OCI-LY7 (cell line): ENCODE measurements around the gene CAMK4. TPM values are rescaled to one million over a fixed set of nuclear protein-coding genes. Genes with fewer than 3 reads are reported as not detected.

Source experiments
- BruUV-seq: library from RNA; stranded (reverse); fragments of 400-500 nt; replicated peaks from 2 replicates; lab custom pipeline; 2021; lab: Mats Ljungman, UMichigan
- CTCF ChIA-PET: fragments of 300-600 bp; sonication (Branson Sonifier 250); formaldehyde crosslinking; loops from one replicate; lab custom pipeline; 2022; ENCODE audit warnings: antibody characterized with exemption; ENCODE audit not compliant: unreplicated experiment; lab: Charles Lee
- POLR2A ChIA-PET: fragments of 300-600 bp; sonication (Branson Sonifier 250); formaldehyde crosslinking; loops from one replicate; lab custom pipeline; 2022; ENCODE audit warnings: antibody characterized with exemption; lab: Charles Lee
- DNase-seq: peaks from one replicate; pipeline ENCODE4 v3.0.0-alpha.2; 2015; ENCODE audit warnings: low spot score
- H2AFZ ChIP-seq: fragments of 200-600 bp; sonication (generic), shearing (Covaris generic); 2 replicates; pipeline ENCODE4 v1.6.1; 2014; ENCODE audit warnings: mild to moderate bottlenecking, antibody characterized with exemption, low read length, moderate library complexity
- H3K27ac ChIP-seq: fragments of 200-600 bp; sonication (generic); 2 replicates; pipeline ENCODE4 v1.5.1; 2014; ENCODE audit warnings: mixed run types, low read depth, mild to moderate bottlenecking, moderate library complexity, low read length, inconsistent platforms; ENCODE audit not compliant: poor library complexity, severe bottlenecking
- H3K36me3 ChIP-seq: fragments of 200-600 bp; sonication (generic); 2 replicates; pipeline ENCODE4 v1.6.1; 2014; ENCODE audit warnings: mild to moderate bottlenecking, antibody characterized with exemption, low read length, moderate library complexity, mixed read lengths; ENCODE audit not compliant: insufficient read depth
- H3K4me1 ChIP-seq: fragments of 200-600 bp; sonication (generic); 2 replicates; pipeline ENCODE4 v1.5.1; 2014; ENCODE audit warnings: mild to moderate bottlenecking, low read length; ENCODE audit not compliant: insufficient read depth, poor library complexity, severe bottlenecking
- H3K4me2 ChIP-seq: fragments of 200-600 bp; sonication (generic); 2 replicates; pipeline ENCODE4 v1.6.1; 2014; ENCODE audit warnings: mild to moderate bottlenecking, low read length
- H3K4me3 ChIP-seq: fragments of 200-600 bp; sonication (generic); 2 replicates; pipeline ENCODE4 v1.5.1; 2014; ENCODE audit warnings: mild to moderate bottlenecking, low read depth, low read length; ENCODE audit not compliant: poor library complexity, severe bottlenecking
- H3K79me2 ChIP-seq: fragments of 200-600 bp; sonication (generic); 2 replicates; pipeline ENCODE4 v1.6.1; 2016; ENCODE audit warnings: low read depth, mild to moderate bottlenecking, low read length, moderate library complexity, mixed read lengths; ENCODE audit not compliant: insufficient read depth
- H3K9me2 ChIP-seq: fragments of 200-600 bp; sonication (generic); 2 replicates; pipeline ENCODE4 v1.6.1; 2016; ENCODE audit warnings: mild to moderate bottlenecking, low read length, mixed read lengths; ENCODE audit not compliant: insufficient read depth
- H3K9me3 ChIP-seq: fragments of 200-600 bp; sonication (generic); 2 replicates; pipeline ENCODE4 v1.6.1; 2014; ENCODE audit warnings: mild to moderate bottlenecking, mixed run types, low read length, mixed read lengths
- H4K20me1 ChIP-seq: fragments of 200-600 bp; sonication (generic); 2 replicates; pipeline ENCODE4 v1.6.1; 2014; ENCODE audit warnings: mild to moderate bottlenecking, antibody characterized with exemption, low read length, moderate library complexity, mixed read lengths; ENCODE audit not compliant: insufficient read depth
- CTCF ChIP-seq: fragments of 200-600 bp; sonication (generic); conservative IDR thresholded peaks from 2 replicates; pipeline ENCODE4 v1.5.1; 2014; ENCODE audit warnings: mild to moderate bottlenecking, antibody characterized with exemption, low read length, moderate library complexity, mixed read lengths
- EZH2phosphoT487 ChIP-seq: fragments of 200-600 bp; sonication (generic); IDR thresholded peaks from 2 replicates; pipeline ENCODE4 v1.6.1; 2018; ENCODE audit warnings: low read depth, borderline replicate concordance, mild to moderate bottlenecking, mixed run types, antibody characterized with exemption, low read length, moderate library complexity, mixed read lengths
- intact Hi-C: fragments of 100-400 bp; cut with micrococcal nuclease; formaldehyde crosslinking; loops from one replicate; pipeline ENCODE4 v1.10.0; 2022; ENCODE audit not compliant: unreplicated experiment
- total RNA-seq, 2 experiments: library from RNA; depleted of rRNA in 1 of 2; stranded (reverse); fragments of >200 nt in 1 of 2; shearing (Covaris generic) in 1 of 2; gene quantifications; 2 replicates each; pipeline ENCODE4 v1.2.3, GENCODE V29; 2014 to 2022

CAMK4 gene
- total RNA-seq, 2 experiments from 2014 or later = 25.4 to 40.2 TPM

- H4K20me1 ChIP-seq = no peaks in the 10 kb centered on the region
- no peak overlapping the region for H2AFZ ChIP-seq
- intact Hi-C loops = no loop called here
- ChIA-PET CTCF (no interaction called here), POLR2A (interaction anchor here (0.6 kb wide), 1 partner anchor 13 kb away, joined by 3 read pairs; no protein-coding TSS in a partner anchor)
- no peak for TF ChIP-seq CTCF
- TF ChIP-seq EZH2phosphoT487 = no peak
- H3K9me3 ChIP-seq = no peaks in the 10 kb centered on the region
- H3K4me2 ChIP-seq = no peak overlapping the region
- no peaks in the 10 kb centered on the region for H3K4me1 ChIP-seq
- no peak overlapping the region for H3K27ac ChIP-seq
- no peaks in the 10 kb centered on the region; the same call in 1 of the 2 replicates for H3K79me2 ChIP-seq
- DNase-seq = no peak
- no peaks in the 10 kb centered on the region for H3K9me2 ChIP-seq
- no TSS peak for BruUV-seq
- no peak overlapping the region for H3K4me3 ChIP-seq
- H3K36me3 ChIP-seq = peaks cover 67% of the 10 kb centered on the region
Measured at GRCh38 chr5:111498346-111498745, 274.2 kb downstream of the CAMK4 start.

GRCh38 chr5:111502956-111503355, 278.8 kb downstream of the CAMK4 start:
- intact Hi-C loops = no loop called here
- CTCF ChIA-PET = no interaction called here
- H3K79me2 ChIP-seq = peaks cover 17% of the 10 kb centered on the region; the same call in 1 of the 2 replicates
- no peak overlapping the region for H3K4me2 ChIP-seq
- DNase-seq = no peak
- peaks cover 65% of the 10 kb centered on the region for H3K36me3 ChIP-seq
- POLR2A ChIA-PET = no interaction called here
- no peaks in the 10 kb centered on the region for H3K9me3 ChIP-seq
- no peak overlapping the region for H3K27ac ChIP-seq
- BruUV-seq = no TSS peak
- no peak overlapping the region for H2AFZ ChIP-seq
- no peaks in the 10 kb centered on the region for H3K4me1 ChIP-seq
- peaks cover 11% of the 10 kb centered on the region; the same call in 1 of the 2 replicates for H4K20me1 ChIP-seq
- no peak overlapping the region for H3K4me3 ChIP-seq
- TF ChIP-seq EZH2phosphoT487 = no peak
- TF ChIP-seq CTCF = no peak
- H3K9me2 ChIP-seq = no peaks in the 10 kb centered on the region

GRCh38 chr5:111505096-111505495, 280.9 kb downstream of the CAMK4 start:
- Histone ChIP-seq H3K79me2 (peaks cover 38% of the 10 kb centered on the region; the same call in 1 of the 2 replicates), H3K36me3 (peaks cover 44% of the 10 kb centered on the region), H3K4me1 (peaks cover 13% of the 10 kb centered on the region), H3K27ac (no peak overlapping the region), H4K20me1 (peaks cover 19% of the 10 kb centered on the region; the same call in 1 of the 2 replicates), H2AFZ (no peak overlapping the region), H3K4me3 (no peak overlapping the region), H3K9me3 (no peaks in the 10 kb centered on the region), H3K9me2 (no peaks in the 10 kb centered on the region), H3K4me2 (no peak overlapping the region)
- no peak for DNase-seq
- ChIA-PET CTCF (no interaction called here), POLR2A (interaction anchor here (0.6 to 4.2 kb wide), 3 partner anchors 9 to 106 kb away, joined by 3 to 25 read pairs (median 3); no protein-coding TSS in a partner anchor)
- no TSS peak for BruUV-seq
- TF ChIP-seq EZH2phosphoT487 = no peak
- no peak for TF ChIP-seq CTCF
- intact Hi-C loops = no loop called here
